GM12864 (cell line): ENCODE measurements around the gene MAST4.

Experiments used
- DNase-seq: peaks from one replicate; pipeline ENCODE4 v3.0.0-alpha.2; 2011; ENCODE audit warnings: low read depth
- H3K4me3 ChIP-seq: 2 replicates; pipeline ENCODE4 v1.5.1; 2011; ENCODE audit warnings: mild to moderate bottlenecking, low read depth, low read length, control low read depth
- CTCF ChIP-seq: IDR thresholded peaks from 2 replicates; pipeline ENCODE4 v1.5.1; 2011; ENCODE audit warnings: low read depth, mild to moderate bottlenecking, moderate library complexity, low read length, control low read depth, inconsistent platforms; ENCODE audit errors: missing control alignments

The MAST4 gene

DNA sequence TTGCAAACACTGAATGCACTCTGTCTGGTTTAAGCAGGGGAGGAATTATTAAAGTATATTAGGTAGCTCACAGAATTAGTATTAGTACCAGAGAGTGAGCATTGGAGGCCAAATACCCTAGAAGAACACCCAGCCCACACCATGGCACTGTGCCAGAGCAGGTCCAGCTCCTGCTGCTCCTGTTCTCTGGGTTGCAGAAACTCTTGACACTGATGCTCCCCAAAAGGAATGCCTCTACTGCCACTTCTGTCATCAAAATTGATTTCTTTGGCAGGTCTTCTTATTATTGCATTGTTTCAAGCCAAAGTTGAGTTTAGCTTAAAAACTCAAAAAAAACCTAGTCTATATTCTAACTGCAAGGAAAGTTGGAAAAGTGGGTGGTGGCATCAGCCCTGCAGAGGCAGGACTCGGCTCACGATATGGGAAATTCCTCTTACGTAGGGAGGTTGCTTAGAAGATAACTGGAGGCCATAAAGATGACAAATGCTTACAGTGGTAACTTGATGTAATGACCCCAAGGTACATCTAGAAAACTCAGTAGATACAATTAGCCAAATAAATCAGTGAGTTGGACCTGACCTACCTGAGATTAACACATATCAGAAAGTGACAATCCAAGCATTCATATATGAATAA, 477.0 kb downstream of the MAST4 start:
- no peak for TF ChIP-seq CTCF
- H3K4me3 ChIP-seq = no peak overlapping the region
- no peak for DNase-seq

DNA sequence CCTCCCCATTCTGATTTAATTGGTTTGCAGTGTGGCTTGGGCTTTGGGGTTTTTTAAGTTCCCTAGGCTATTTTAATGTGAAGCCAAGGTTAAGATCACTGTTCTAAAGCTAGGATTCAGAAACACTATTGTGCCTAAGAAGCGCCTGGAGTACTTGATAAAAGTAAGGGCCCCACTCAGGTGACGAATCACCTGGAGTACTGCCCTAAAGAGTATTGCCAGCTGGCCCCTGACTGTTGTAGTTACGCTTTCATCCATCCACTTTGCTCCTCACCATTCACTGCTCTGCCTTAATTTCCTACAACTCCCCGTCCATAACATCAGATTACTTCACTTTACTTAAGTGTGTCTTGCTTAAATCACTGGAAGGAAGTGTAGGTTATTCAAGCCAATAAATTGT, 481.1 kb downstream of the MAST4 start:
- TF ChIP-seq CTCF = no peak
- H3K4me3 ChIP-seq = no peak overlapping the region
- DNase-seq = no peak

DNA sequence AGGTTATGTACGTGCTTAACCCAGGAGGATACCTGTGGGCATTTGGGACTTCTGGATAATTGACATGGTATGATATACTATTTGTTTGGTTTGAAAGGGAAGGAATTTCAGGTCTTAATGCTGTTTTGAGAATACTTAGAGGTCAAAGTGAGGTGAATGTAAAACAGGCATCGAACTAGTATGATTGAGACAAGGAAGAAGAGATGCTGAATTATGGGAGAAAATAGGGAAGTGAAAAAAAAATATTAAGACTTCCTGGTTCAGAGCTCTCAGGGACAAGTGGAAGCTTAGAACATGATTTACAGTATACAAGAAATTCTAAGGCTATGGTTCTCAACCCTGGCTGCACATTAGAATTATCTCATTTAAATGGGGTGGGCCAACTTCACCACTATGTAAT, 485.1 kb downstream of the MAST4 start:
- TF ChIP-seq CTCF = no peak
- DNase-seq = no peak
- no peak overlapping the region for H3K4me3 ChIP-seq

GRCh38 chr5:67082941-67083340, 486.7 kb downstream of the MAST4 start:
- no peak for DNase-seq
- TF ChIP-seq CTCF = no peak
- H3K4me3 ChIP-seq = no peak overlapping the region

GRCh38 chr5:67085616-67086015, 489.4 kb downstream of the MAST4 start:
- DNase-seq = no peak
- TF ChIP-seq CTCF = no peak

DNA sequence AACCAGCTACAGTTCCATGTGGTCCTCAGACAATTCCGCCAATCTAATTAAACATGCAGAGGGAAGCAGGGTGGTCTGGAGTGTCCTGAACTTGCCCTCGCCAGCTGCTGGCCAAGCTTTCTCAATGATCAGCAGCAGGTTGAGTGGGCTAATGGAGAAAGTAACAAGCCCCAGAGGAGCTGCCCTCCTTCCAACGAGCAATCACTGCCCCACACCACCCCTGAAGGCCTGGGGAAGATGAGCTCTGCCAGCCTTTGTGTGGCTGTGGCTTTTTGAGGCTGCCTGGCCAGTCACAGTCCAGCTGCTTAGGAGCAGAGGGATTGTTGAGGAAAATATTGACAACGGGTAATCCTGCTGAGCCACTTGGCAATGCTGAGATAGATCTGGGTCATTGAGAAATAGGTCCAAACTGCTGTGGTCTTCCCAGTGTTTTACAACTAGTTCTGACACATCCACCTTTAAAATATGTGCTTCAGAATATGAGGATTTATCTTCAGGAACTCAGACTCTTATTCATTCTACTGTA, 493.1 kb downstream of the MAST4 start:
- no peak overlapping the region for H3K4me3 ChIP-seq
- no peak for DNase-seq
- TF ChIP-seq CTCF = no peak

More at GRCh38 chr5:67085616-67086015, 489.4 kb downstream of the MAST4 start:
- H3K4me3 ChIP-seq = no peak overlapping the region

DNA sequence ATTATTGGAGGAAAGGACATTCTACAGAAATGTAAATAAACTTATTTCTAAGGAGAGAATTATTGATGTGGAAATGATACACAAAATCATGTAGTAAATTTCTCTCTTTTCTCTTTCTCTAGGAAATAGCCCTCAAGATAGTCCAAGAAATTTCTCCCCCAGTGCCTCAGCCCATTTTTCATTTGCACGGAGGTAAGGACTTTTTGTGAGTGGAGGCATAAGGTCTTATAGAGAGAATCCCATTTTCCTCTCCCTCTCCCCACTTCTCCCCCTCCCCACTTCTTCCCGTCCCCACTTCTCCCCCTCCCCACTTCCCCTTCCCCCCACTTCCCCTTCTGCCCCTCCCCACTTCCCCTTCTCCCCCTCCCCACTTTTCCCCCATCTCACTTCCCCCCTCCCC, 493.8 kb downstream of the MAST4 start:
- TF ChIP-seq CTCF = no peak
- no peak overlapping the region for H3K4me3 ChIP-seq
- DNase-seq = no peak
